Measurements from ENCODE around the gene RPL13. TPM values are rescaled to one million over a fixed set of nuclear protein-coding genes. Genes with fewer than 3 reads are reported as not detected.
A peak's percentile ranks its signal among the peaks of the same experiment; 100 is the strongest.

RPL13 gene
- total RNA-seq, 4 donors from 2014 or later: 4,137 to 5,837 (median 4,637) TPM

DNA sequence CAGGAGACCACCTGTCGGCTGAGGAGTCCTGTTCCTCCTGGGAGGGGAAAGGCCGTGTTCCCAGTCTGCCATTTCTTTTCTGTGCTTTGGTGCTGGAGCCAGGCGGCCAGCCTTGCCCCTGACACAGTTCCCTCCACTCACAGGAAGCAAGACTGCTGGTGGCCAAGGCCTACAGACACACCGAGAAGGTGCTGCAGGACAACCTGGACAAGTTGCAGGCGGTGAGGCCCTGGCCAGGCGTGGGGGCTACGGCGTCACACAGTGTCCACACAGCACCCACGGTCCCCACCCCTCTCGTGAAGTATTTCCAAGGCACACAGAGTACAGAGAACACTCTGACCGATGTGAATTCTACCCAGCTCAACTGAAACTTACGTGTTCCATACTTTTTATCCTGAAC lies 6.1 kb upstream of the RPL13 start:
- DNase-seq (ENCODE audit: low spot score): no peak
- TF ChIP-seq CTCF (IDR thresholded peaks at IDR 0.05): no peak
- no peak for ATAC-seq (ENCODE audit: low FRiP score)

- DNase-seq (ENCODE audit: low spot score) (no peak), ATAC-seq (ENCODE audit: low FRiP score) (no peak)
- TF ChIP-seq CTCF (IDR thresholded peaks at IDR 0.05): no peak
These were observed 5.2 kb upstream of the RPL13 start for GRCh38 chr16:89555265-89555664.

GRCh38 chr16:89555780-89556179 lies 4.7 kb upstream of the RPL13 start:
- no peak for DNase-seq (ENCODE audit: low spot score)
- TF ChIP-seq CTCF (IDR thresholded peaks at IDR 0.05): no peak
- ATAC-seq (ENCODE audit: low FRiP score): no peak

- DNase-seq (ENCODE audit: low spot score) (peak; percentile 79), ATAC-seq (ENCODE audit: low FRiP score) (no peak)
- peak in 1 of 3 donors; percentile 16 for TF ChIP-seq CTCF (IDR thresholded peaks at IDR 0.05)
These were observed 3.5 kb upstream of the RPL13 start for GRCh38 chr16:89556750-89557689.

GRCh38 chr16:89557690-89558490 lies 2.6 kb upstream of the RPL13 start:
- DNase-seq (ENCODE audit: low spot score): no peak
- ATAC-seq (ENCODE audit: low FRiP score): no peak
- TF ChIP-seq CTCF (IDR thresholded peaks at IDR 0.05): no peak

DNA sequence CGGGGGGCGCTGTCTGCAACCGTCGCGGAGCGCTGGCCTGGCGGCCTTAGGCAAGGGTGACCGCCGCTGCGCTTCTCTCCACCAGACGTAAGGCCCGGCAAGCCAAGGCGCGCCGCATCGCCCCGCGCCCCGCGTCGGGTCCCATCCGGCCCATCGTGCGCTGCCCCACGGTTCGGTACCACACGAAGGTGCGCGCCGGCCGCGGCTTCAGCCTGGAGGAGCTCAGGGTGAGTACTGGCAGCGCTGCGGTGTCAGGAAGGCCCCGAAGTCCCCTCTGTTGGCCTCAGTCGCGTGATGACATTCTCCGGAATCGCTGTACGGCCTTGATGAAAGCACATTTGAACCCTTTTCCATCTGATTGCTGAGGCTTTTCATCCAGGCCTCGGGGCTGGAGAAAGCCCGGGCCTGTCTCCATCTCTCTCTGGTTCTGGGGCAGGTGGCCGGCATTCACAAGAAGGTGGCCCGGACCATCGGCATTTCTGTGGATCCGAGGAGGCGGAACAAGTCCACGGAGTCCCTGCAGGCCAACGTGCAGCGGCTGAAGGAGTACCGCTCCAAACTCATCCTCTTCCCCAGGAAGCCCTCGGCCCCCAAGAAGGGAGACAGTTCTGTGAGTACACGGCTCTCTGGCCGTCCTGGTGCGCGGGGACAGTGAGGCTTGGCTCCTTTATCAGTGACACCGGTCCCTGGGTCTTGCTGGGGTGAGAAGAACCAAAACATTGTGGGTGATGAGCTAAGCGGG lies 831 bp downstream of the RPL13 start:
- DNase-seq (ENCODE audit: low spot score) (no peak), ATAC-seq (ENCODE audit: low FRiP score) (no peak)
- TF ChIP-seq CTCF (IDR thresholded peaks at IDR 0.05): no peak
